GM19468 (cell line): ENCODE data around the gene STK17A.
"Not testable (repeated sequence)": the region's sequence is repeated elsewhere in the genome, so short reads cannot be mapped to it uniquely, and the experiment has no call there.

Experiments used
- ATAC-seq: cut with Tn5 transposase; IDR thresholded peaks from one replicate; pipeline ENCODE4 v1.9.1; 2021; ENCODE audit warnings: mild to moderate bottlenecking, moderate library complexity, moderate number of reproducible peaks; ENCODE audit not compliant: unreplicated experiment; ENCODE audit errors: extremely low read depth

Gene STK17A

GRCh38 chr7:43592326-43592725 lies 9.4 kb downstream of the STK17A start:
- no peak for ATAC-seq

GRCh38 chr7:43593010-43593409 lies 10.1 kb downstream of the STK17A start:
- ATAC-seq: no peak

- ATAC-seq: no peak
Measured at GRCh38 chr7:43594020-43594419, 11.1 kb downstream of the STK17A start.

GRCh38 chr7:43596426-43596825 lies 13.5 kb downstream of the STK17A start:
- ATAC-seq: not testable (repeated sequence)

GRCh38 chr7:43600056-43600455 lies 17.1 kb downstream of the STK17A start:
- ATAC-seq: no peak

DNA sequence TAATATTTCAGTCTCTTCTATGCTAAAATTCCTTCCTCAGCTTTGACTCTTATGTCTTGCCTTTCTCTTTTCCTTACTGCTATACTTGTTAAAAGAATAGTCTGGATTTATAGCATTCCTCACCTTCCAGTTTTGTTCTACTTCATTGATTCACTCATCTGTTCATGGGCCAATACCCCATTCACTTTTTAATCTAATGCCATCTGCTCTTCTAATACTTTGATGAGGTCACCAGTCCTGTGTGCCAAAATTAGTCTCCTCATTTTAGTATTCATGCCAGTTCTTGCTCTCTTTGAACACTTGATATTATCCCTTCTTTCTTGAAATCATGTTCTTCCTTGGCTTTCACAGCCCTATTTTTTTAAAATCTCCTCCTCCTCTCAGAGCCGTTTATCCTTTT lies 19.3 kb downstream of the STK17A start:
- ATAC-seq: no peak

DNA sequence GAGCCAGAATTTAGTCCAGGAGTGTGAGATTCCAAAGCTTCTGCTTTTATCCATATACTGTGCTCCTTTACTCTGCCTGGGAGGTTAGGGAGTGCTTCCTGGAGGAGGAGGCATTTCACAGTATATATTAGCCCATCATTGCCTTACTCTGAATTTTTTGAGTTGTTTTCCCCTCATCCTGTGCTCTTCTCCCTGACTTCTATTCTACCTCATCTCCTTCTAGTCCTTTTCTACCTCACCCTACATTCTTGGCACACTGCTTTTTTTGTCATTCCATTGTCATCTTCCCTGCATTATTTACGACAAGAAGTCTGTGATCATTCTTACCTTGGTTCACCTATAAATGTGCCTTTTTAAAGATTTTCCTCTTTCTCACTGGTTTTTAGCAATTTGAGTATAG lies 21.3 kb downstream of the STK17A start:
- no peak for ATAC-seq

DNA sequence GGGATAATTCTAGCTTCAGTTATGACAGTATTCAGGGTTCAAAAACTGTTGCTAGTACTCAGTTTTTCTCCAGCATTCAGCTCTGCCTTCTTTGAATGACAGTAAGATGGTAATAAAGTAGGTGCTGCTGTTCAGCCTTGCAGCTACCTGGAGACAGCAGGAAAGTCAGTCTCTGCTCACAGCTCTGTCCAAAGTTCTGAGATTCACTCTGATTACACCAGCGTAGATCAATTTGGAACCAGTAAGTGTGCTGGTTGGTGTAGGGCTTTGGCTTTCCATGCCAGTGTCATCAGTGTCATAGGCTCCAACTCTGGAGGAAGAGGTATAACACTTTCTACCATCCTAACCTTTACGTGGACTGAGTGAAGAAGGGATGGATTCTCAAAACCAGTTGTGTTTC lies 26.2 kb downstream of the STK17A start:
- no peak for ATAC-seq

DNA sequence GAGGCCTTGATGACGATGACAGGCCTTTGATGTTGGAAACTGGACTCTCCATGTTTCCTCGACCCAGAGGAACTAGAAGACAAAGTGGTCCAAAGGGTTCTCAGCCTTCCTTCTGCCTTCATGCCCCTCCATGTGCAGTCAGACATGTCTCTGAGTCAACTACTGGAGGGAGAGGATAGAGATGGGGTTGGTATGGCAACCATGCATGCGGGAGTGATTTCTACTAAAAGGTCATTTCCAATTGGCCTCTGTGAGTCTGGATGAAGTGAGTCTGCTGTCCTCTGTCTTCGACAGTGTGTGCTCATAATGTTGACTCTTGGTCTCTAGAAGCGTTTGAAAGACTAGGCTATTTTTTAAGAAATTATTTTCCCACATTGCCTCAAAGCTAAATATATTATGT lies 29.2 kb downstream of the STK17A start:
- no peak for ATAC-seq

- no peak for ATAC-seq
Measured at GRCh38 chr7:43612599-43613589, 30.0 kb downstream of the STK17A start.

DNA sequence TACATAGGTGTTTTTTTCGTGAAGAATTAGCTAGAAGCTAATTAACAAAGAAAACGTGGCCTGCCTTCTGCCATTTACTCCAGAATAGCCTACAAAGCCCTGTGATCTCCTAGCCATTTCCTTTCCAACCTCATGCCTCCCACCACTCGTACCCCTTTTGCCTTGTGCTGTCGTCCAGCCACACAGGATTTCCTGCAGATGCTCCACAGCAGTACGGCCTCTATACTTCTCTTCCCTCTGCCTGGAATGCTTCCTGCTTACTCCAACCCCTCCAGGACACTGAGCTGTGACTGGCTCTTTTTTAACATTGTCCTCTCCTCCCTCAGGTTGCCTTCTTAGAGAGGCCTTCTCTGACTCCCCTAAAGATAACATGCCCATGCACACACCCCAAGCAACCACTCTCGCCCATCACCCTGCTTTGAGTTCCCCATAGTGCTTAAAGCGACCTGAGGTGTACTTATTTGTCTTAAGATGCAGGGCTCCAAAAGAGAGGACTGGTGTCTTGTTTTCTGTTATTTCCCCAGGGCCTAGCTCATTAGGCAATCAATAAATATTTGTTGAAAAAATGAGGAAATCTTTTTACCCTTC lies 32.7 kb downstream of the STK17A start:
- ATAC-seq: no peak

DNA sequence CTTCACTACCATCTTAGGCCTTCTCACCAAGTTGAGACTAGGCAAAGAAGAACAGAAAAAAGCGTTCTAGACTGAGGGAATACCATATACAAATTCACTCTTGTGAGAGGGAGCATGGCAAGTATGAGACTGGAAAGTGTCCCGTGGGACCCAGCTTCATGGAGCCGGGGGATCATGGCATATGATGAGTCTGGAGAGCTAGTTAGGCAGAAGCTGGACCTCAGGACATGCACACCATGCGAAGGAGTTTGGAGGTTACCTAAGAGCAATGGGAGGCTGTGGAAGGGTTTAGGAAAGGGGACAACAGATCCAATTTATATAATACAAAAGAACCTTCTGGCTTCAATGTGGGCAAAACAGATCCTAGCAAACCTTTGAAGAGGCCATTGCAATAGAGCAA lies 34.1 kb downstream of the STK17A start:
- ATAC-seq: no peak

- no peak for ATAC-seq
Measured at GRCh38 chr7:43618073-43618472, 35.2 kb downstream of the STK17A start.

- no peak for ATAC-seq
Measured at GRCh38 chr7:43619213-43620012, 36.5 kb downstream of the STK17A start.

DNA sequence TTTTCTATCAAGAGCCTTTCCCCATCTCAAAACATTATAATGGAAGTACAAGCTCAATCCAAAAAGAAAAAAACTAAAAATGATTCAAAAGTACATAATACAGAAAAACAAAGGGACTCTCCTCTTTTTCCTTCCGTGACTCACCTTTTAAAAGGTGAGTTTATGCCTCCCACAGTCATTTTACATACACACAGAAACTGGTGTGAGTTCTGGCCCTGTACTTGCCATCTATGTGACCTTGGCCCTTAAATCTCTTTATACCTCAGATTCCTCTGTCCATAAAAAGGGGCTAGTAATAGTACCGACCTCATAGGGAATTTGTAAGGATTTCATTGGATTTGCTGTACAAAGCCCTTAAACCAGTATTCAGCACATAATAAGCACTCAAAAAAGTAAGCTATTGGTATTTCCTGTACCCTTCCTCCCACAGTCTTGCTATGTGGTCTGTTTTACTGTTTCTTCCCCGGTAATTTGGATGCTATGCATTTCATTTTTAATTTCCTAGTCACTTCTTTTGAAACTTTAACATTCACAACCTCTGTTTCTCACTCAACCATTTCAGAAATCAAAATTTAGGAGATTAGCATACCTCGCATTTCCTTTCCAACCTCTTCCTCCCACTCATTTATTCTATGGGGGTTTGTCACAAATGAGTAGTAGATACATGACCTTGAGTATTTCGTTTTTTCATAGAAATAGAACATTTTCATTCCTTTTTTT lies 39.0 kb downstream of the STK17A start:
- no peak for ATAC-seq

- no peak for ATAC-seq
Measured at GRCh38 chr7:43624156-43624555, 41.2 kb downstream of the STK17A start.

DNA sequence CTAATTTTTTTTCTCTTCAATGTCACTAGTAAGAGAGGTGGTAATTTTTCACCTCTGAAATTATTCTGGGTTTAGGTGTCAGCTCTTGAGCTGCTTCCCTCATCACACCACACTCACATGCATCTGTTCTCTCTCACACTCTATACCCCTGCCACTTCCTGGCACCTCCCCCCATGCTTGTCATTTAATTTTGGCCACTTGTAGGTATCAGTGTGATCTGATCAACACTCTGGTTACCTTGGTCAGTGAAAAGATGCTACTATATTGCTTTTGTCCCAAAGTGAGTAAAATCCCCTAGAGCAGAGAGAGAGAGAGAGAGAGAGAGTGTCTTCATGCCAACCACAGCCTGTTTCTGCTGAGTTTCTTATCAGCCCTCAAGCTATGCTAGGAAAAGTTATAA lies 42.5 kb downstream of the STK17A start:
- peak; percentile 41 for ATAC-seq

- no peak for ATAC-seq
Measured at GRCh38 chr7:43625980-43626379, 43.1 kb downstream of the STK17A start.

- ATAC-seq: no peak
Measured at GRCh38 chr7:43626695-43627094, 43.8 kb downstream of the STK17A start.

DNA sequence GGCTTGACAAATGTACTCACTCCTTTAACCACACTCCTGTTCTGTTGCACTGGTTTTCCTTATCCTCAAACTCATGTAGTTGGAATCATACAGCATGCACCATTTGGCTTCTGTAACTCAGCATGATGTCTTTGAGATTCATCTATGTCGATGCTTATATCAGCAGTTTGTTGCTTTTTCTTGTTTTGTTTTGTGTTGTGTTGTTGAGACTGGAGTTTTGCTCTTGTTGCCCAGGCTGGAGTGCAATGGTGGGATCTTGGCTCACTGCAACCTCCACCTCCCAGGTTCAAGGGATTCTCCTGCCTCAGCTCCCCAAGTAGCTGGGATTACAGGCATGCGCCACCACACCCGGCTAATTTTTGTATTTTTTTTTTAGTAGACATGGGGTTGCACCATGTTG lies 44.9 kb downstream of the STK17A start:
- not testable (repeated sequence) for ATAC-seq
